ENCODE measurements around the gene STK10.

The STK10 gene

DNA sequence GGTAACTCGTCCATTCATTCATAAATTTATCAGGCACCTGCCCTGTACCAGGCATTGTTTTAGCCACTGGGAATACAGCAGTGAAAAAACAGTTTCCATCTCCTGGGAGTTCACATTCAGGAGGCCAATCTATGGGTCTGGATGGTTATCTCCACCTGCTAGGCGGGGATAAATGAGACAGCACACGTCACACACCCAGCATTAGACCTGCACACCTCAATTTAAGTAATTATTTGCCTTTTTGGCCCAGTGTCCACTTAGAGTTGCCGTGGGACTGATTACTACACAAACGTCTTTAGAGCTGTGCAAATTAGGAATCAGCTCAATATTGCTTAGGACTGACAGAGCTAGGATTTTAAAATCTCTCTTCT is 46.1 kb downstream of the STK10 start:
- FAIRE-seq, result no peak

DNA sequence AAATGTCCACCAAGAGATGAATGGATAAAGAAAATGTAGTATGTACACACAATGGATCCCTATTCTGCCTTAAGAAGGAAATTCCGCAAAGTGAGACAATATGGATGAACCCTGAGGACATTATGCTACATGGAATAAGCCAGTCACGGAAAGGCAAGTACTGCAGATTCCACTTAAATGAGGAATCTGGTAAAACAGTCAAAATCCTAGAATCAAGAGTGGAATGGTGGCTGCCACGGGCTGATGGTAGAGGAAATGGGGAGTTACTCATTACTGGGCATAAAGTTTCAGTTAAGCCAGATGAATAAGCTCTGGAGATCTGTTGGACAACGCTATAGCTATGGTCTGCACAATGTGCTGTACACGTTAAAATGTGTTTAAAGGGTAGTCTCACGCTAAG is 47.2 kb downstream of the STK10 start:
- no peak for FAIRE-seq

DNA sequence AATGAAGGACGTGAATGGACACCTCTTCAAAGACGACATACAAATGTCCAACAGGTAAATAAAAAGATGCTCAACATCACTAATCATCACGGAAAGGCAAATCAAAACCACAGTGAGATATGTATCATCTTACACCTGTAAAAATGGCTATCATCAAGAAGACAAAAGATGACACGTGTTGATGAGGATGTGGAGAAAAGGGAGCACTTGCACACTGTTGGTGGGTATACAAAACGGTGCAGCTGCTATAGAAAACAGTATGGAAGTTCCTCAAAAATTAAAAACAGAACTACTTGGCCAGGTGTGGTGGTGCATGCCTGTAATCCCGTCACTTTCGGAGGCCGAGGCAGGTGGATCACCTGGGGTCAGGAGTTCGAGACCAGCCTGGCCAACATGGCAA is 47.9 kb downstream of the STK10 start:
- FAIRE-seq, result no peak

DNA sequence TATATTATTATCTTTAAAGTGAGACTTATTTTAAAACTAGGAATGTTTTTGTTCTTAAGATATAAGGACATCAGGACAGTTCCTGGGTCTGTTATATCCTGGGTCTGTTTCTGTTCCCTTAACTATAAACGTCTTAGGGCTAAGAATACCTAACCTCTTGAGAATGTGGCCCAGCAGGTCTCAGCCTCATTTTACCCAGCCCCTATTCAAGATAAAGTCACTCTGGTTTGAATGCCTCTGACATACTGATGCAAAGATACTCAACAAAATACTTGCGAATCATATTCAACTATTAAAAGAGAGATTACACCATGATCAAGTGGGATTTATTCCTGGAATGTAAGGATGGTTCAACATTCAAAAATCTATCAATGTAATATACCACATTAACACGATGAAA is 51.0 kb downstream of the STK10 start:
- FAIRE-seq, result no peak

DNA sequence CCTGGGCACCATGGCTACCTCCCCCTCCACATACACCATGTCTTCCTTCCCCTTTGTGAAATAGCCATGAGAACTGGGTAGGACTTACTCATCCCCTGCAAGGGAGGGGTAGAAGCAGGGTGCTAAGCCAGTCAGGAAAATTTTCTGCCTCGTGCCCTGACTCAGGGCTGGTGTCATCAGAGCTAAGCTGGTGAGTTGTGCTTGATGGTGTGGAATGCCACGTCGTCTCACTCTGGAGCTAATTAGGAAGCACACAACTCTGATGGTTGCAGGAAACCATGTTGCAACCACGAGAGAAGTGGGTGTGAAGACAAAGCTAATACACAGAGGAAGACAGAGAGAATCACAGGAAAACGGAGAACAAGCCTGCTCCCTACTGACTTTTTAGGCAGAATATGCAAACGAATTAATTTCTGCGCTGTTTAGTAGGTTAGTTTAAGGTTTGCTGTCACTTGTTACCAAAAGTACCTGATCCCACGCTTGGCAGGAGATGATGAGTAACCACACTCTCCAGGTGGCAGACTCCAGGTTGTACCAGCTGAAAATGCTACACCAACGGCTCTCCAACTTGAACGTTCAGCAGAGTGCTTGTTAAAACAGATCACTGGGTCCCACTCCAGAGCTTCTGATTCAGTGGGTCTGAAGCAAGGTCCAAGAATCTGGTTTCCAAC is 54.5 kb downstream of the STK10 start:
- no peak for FAIRE-seq

DNA sequence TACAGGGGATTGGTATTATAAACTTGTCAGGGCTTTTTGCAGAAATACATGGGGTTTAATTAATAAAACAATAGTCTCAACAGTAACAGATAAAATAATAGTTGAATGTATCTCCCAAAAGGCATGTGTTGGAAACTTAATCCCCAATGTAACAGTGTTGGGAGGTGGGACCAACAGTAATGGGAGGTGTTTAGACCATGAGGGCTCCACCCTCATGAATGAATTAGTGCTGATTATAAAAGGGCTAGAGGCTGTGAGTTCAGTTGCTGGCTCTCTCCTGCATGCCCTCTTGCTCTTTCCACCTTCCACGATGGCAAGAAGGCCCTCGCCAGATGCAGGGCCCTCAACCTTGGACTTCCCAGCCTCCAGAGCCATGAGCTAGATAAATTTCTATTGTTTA is 56.3 kb downstream of the STK10 start:
- no peak for FAIRE-seq

DNA sequence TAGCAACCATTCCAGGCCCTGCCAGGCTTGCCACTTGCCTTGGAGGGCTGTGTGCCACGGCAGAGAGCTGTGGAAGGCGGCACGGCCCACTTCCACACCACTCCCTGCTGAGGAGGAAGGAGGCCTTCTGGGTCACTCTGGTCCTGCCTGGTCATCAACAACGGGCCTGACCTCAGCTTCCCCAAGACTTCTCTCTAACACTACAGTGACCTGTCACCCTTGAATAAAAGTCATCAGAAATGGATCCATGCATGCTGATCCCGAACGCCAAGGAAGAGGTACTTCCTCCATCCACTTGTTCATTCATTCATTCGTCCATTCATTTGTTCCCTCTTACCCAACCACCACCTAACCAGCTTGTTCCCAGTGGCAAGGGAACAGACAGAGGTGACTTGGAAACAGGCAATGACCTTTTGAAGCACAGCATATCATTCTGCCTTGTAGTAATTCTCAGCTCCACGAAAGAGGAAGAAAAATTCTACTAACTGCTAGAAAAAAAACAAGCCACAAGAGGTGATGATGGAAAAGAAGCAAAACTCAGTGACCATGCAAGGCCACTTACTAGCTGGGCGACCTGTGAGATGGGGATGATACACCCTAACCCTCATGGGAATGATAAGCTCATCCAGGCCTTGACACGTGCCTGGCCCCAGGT is 58.6 kb downstream of the STK10 start:
- FAIRE-seq, result no peak

DNA sequence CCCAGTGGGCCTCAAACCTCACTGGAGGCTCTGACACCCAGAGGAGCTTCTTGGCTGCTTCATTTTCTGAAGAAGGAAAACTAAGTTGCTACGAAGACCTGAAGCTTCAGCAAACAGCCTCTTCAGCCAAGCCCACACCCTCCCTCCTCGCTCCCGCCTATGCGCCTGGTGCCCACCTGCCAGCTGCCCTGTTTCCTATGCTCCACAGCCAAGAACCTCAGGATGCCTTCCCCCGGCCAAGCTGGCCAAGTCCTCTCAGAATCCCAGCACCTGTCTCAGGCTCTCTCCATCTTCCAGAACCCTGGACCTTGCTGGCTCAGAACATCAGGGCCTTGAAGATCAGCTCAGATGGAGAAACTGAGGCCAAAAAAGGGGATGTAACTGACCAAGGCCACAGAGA is 60.4 kb downstream of the STK10 start:
- no peak for FAIRE-seq

DNA sequence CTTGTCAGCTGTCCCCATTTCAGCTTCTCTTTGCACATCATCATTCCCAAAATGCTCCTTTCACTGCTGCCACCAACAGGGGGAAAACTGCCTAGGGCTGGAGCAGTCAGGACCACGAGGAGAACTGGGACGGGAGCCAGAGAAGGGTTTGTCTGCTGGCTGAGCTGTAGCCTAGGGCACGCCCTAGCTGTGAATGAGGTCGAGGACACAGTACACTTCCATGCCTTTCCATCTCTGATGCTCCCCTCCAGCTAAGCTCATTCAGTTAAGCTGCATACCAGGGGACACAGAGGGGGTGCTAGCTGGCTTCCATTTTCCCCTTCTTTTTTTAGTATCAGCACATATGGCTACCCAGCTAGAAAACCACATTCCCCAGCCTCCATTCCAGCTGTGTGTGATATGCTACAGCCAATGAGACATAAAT is 64.7 kb downstream of the STK10 start:
- no peak for FAIRE-seq

DNA sequence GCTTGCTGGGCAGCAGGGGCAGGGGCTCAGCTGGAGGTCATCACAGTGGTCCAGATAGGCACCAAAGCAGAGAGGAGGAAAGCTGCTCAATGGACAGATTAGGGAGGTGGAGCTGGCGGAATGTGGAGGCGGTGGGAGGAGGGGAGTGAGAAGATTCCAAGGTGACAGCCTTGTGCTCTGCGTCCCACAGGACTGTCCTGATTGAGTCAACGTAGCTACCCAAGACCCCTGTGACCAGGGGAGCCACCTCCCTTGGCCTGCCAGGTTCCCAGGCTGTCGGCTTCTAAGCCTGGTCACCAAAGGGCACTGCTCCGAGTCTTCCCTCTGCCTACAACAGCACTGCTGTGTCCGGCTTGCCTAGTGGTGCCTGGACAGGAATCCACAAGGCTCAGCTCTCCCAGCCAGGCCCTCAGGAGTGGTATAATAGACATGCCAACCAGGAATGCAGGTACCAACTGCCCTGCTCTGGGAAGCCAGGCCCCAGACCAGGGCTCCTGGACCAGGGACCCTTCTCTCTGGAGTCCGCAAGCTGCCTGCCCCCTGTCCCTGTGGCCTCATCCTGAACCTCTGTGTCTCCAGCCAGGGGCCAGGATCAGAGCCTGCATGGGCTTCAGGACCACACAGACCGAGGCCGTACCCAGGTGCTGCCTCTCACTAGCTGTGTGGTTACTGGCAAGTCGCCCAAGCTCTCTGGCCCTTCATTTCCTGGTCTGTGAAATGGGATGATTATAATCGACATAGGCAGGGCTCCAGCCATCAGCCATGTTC is 67.9 kb downstream of the STK10 start:
- no peak for FAIRE-seq

DNA sequence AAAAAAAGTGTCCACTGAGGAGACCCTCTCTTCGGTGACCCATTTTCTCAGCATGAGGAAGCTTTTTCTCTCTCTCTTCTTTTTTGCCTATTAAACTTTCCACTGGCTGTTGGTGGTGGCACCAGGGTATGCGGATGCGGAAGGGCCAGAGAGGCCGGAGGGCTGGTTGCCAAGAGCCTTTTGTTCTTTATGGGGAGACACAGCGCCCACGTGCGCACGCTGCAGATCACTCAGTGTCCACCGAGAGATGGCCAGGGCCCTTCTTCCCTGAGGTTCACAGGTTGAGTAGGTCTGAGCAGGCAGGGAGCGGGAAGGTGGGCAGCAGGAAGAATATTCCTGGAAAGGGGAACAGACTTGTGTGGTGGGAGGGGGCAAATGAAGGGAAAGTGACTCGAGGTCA is 69.1 kb downstream of the STK10 start:
- FAIRE-seq, result no peak

DNA sequence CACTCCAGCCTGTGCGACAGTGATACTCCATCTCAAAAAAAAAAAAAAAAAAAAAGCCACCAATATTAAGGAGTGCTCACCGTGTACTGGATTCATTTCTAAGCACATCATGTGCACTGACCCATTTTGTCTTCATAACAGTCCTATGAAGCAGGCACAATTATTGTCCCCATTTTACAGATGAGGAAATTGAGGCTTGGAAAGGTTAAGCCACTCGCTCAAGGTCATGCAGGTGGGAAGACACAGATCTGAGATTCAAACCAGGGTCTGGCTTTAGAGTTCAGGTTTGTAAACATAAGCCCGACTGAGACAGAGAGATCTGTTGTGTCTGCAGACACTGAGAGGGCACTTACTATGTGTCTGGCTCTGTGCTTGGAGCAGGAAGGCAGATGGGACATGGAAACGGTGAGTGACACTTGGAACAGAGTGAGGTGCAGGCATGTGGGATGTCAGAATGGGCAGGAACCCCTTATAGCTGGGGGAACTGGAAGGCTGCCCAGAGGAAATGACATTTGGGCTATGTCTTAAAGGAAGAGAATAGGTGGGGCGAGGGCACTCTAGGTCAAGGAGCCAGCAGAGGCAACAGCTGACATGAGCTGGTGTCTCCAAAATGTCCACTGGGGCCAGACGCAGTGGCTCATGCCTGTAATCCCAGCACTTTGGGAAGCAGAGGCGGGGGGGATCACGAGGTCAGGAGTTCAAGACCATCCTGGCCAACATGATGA is 69.9 kb downstream of the STK10 start:
- FAIRE-seq, result no peak

DNA sequence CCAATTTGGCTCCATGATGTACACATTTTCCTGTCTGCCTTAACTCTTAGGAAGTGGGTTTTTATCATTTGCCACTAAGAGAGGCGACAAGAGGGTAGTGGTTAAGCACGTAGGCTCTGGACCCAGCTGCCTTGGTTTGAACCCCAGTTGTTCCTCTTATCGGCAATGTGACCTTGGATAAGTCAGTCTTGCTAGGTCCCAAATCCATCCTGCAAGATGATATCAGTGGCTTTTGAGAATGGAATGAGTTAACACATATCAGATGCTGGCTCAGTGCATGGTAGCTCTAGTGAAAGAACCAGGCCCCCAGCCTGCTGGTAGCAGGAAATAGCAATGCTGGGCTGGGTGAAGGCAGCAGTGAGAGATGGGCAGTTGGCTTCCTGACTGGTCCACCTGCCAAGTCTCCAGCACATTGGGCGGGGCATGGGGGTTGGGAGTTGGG is 72.5 kb downstream of the STK10 start:
- FAIRE-seq, result no peak

DNA sequence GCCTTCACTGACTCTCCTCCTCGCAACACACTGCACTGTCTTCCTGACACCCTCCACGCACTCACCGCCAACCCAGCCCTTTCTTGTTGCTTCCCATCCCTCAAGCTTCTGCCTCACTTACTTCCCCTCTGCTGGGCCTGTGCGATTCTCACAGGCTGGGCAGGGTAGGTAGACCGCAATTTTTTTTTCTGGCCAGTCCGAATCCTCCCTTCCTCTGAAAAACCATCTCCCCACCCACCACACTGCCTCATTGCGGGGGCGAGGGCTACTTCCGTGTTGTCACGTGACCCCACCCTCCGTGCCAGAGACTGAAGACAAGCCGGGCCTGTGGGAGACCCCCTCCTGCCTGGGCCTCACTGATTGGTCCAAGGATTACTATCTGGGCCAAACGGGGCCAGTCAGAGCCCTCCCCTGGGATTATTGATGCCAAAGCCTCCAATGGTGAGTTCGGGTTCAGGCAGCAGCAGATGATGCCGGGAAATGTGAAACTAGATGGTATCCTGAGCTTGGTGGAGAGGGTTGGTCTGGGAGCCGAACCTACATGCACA is 73.1 kb downstream of the STK10 start:
- no peak for FAIRE-seq

DNA sequence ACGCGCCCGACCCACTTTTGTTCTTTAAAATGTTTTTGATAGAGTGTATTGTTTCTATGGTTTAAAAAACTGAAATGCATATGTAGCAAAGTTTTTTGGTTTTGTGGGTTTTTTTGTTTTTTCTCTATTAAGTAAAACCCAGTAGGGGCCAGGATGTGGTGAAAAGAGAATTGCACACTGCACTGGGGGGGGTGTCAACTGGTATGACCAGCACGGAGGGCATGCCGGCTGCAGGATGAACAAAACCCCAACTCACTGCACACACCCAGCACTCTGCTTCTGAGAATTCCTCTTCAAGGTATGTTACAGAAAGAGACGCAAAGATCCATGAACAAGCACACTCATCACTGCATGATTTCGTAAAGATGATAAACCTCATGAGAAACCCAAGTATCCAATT is 75.0 kb downstream of the STK10 start:
- FAIRE-seq, result no peak

DNA sequence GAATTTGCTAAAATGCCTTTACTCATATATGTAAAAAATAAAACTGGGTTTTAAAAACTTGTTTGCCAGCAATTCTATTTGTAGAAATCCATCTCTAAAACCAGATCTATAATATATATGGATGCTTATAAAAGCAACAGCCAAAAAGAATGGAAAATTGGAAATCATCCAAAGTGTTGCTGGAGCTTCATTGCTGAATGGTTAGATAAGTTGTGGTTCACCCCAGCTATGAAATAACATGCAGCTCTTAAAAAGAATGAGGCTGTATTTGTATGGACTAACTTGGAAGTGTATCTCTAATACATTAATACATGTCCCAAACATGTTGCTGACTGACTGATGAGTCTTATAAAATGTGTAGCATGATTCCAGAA is 76.2 kb downstream of the STK10 start:
- no peak for FAIRE-seq

DNA sequence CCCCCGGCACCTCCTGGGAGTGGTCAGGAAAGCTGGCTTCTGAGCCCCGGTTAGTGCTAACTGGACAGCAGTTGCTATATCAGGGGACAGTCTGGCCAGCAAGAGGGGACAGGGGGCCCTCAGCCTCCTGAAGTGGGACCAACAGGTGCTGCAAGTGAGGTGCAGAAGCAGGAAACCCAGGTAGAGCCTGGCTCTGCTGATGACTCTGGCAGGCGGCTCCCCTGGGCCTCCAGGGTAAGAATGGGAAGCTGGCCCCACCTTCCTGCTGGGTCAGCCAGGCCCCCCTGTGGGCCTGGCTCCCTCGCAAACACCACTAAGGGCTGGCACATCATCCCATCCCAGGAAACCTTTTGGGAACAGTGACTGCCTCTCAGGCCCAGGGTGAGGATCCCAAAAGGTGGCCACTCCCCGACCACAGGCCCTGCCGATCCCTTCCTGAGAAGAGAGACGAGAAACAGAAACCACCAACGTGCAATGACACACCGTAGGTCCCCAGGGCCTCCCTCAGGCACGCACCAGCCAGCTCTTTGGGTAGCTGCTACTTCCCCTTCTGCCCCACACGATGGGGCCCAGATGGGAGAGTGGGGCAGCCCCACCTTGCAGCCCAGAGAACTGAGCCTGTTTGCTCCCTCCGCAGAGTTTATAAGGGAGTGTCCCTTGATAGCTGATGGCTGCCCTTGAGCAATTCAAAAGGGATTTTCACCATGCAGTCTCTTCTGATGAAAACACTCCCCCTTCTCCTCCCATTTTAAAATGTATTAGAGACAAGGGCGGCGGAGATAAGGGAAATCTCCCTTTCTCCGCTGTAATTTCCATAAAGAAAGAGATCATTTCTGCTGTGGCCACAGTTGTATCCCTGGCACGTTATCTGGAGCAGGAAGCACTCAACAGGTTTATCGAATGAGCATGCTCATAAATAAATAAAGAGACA is 76.8 kb downstream of the STK10 start:
- FAIRE-seq, result no peak

DNA sequence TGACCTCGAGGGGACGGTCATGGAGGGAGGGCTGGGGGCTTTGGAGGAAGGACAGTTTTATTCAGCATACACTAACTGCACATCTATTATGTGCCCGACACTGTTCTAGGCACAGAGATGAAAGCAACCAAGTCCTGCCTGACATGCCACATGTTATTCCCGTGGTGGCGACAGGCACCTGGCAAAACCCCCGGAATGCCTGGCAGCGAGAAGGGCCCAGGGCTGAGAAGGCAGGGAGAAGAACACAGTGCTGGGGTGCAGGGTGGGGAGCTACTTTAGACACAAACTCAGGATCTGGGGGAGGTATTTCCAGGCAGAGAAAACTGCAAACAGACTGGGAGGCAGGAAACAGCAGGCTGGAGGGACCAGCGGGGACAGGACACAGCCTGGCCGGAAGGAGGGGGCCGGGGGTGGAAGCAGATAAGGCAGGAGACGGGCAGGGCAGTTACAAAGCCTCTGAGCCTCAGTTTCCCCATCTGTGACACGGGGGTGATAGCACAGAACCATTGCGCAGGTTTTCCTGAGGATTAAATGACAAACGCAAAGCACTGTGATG is 77.7 kb downstream of the STK10 start:
- FAIRE-seq, result no peak

DNA sequence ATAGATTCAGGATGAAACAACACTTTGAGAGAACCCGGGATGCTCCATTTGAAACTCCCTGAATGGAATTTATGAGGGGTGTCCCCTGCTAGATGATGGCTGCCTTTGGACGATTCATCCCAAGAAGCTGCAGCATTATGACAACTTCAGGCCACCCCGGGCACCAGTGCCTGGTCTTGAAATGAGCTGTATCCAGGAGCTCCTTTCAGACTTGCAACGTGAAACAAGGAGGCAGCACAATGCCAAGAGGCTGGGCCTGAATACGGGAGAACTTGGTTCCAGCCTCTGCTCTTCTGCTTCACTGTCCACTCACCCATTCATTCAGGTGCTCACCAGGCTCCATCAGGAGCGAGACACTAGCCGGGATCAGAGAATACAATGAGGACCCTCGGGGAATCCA is 78.3 kb downstream of the STK10 start:
- no peak for FAIRE-seq

DNA sequence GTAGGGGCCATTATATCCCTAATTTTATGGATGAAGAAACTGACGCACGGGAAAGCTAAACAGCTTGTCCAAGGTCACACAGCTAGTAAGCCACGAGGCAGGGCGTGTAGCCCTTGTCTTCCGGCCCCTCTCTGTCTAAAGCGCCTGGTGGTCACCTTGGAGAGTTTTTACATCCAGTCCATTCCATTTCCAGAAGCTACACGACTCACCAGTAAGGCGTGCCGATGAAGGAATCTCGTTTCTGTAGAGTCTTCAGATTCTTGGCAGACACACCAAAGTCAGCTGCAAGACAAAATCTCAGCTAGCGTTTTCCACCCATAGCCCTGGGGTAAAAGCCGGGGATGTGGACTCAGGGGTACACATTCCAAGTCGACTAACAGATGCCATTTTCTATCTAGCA is 80.5 kb downstream of the STK10 start:
- FAIRE-seq, result no peak

DNA sequence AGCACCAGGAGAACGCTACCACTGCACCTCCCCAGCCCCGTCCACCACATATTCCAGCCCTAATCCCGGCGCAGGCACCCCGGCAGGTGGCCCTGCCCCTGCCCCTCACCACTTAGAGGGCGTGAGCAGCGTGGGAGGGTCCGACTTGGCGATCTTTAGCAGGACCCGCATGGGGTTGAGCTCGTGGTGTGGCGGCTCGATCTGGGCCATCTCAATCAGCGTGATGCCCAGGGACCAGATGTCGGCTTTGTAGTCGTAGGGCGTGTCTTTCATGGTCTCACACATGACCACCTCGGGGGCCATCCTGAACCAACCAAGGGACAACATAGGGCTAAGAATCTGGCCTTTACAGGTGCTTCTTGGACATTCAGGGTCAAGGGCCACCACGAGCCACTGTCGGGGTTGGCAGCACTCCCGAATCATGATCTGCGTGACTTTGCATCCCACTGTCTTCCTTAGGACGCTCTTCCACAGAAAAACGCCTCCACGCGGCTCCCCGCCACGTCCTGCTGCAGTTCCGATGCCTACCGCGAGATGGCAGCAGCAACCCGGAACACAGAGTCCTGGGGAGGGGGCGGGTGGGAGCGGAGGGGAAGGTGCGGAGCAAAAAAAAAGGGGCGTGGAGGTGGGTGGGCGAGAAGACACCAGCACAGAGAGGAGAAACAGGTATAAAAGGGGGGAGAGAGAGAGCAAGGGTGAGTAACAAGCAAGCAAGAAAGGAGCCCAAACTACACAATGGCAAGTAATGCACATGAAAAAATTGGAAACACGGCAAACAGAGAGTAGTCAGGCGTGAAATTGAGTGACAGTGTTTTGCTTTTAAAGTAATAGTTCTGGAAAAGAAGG is 81.3 kb downstream of the STK10 start:
- no peak for FAIRE-seq

Measured in G401.6 (cell line).